ENCODE measurements around the gene SLC6A7.

The SLC6A7 gene

GRCh38 chr5:150209099-150209635 lies 19.3 kb downstream of the SLC6A7 start:
- ATAC-seq (ENCODE audit: low read depth) (peak; percentile 3; the same call in 2 of the 3 replicates), DNase-seq (ENCODE audit: low spot score) (no peak)
- no peak overlapping the region for H3K4me3 ChIP-seq (ENCODE audit: severe bottlenecking)
- peaks cover 13% of the 10 kb centered on the region for H3K4me1 ChIP-seq (ENCODE audit: insufficient read depth, poor library complexity, severe bottlenecking)
- no peaks in the 10 kb centered on the region for H3K36me3 ChIP-seq (ENCODE audit: low read depth)
- peak overlapping the region; percentile 47 for H3K27ac ChIP-seq (ENCODE audit: poor library complexity, severe bottlenecking)
- H3K27me3 ChIP-seq (ENCODE audit: insufficient read depth, poor library complexity, severe bottlenecking), result no peaks in the 10 kb centered on the region
- no peaks in the 10 kb centered on the region for H3K9me3 ChIP-seq (ENCODE audit: severe bottlenecking)
- no peak for TF ChIP-seq CTCF (IDR thresholded peaks at IDR 0.05; ENCODE audit: poor library complexity, severe bottlenecking)

GRCh38 chr5:150210644-150211043 lies 20.8 kb downstream of the SLC6A7 start:
- Histone ChIP-seq H3K36me3 (ENCODE audit: low read depth) (no peaks in the 10 kb centered on the region), H3K27ac (ENCODE audit: poor library complexity, severe bottlenecking) (no peak overlapping the region), H3K4me3 (ENCODE audit: severe bottlenecking) (no peak overlapping the region), H3K4me1 (ENCODE audit: insufficient read depth, poor library complexity, severe bottlenecking) (peaks cover 13% of the 10 kb centered on the region), H3K27me3 (ENCODE audit: insufficient read depth, poor library complexity, severe bottlenecking) (no peaks in the 10 kb centered on the region), H3K9me3 (ENCODE audit: severe bottlenecking) (no peaks in the 10 kb centered on the region)
- DNase-seq (ENCODE audit: low spot score) (no peak), ATAC-seq (ENCODE audit: low read depth) (no peak)
- TF ChIP-seq CTCF (IDR thresholded peaks at IDR 0.05; ENCODE audit: poor library complexity, severe bottlenecking), result no peak

- Histone ChIP-seq H3K36me3 (ENCODE audit: low read depth) (no peaks in the 10 kb centered on the region), H3K27ac (ENCODE audit: poor library complexity, severe bottlenecking) (no peak overlapping the region), H3K9me3 (ENCODE audit: severe bottlenecking) (no peaks in the 10 kb centered on the region), H3K4me3 (ENCODE audit: severe bottlenecking) (no peak overlapping the region), H3K4me1 (ENCODE audit: insufficient read depth, poor library complexity, severe bottlenecking) (peaks cover 13% of the 10 kb centered on the region), H3K27me3 (ENCODE audit: insufficient read depth, poor library complexity, severe bottlenecking) (no peaks in the 10 kb centered on the region)
- DNase-seq (ENCODE audit: low spot score) (no peak), ATAC-seq (ENCODE audit: low read depth) (no peak)
- TF ChIP-seq CTCF (IDR thresholded peaks at IDR 0.05; ENCODE audit: poor library complexity, severe bottlenecking), result no peak
These were observed 21.5 kb downstream of the SLC6A7 start for GRCh38 chr5:150211156-150212030.

- DNase-seq (ENCODE audit: low spot score), result no peak
- TF ChIP-seq CTCF (IDR thresholded peaks at IDR 0.05; ENCODE audit: poor library complexity, severe bottlenecking), result no peak
These were observed 23.7 kb downstream of the SLC6A7 start for GRCh38 chr5:150213530-150213929.

GRCh38 chr5:150214289-150214688 lies 24.4 kb downstream of the SLC6A7 start:
- Histone ChIP-seq H3K4me1 (ENCODE audit: insufficient read depth, poor library complexity, severe bottlenecking) (peaks cover 2% of the 10 kb centered on the region), H3K27ac (ENCODE audit: poor library complexity, severe bottlenecking) (no peak overlapping the region), H3K4me3 (ENCODE audit: severe bottlenecking) (no peak overlapping the region), H3K27me3 (ENCODE audit: insufficient read depth, poor library complexity, severe bottlenecking) (no peaks in the 10 kb centered on the region), H3K36me3 (ENCODE audit: low read depth) (no peaks in the 10 kb centered on the region), H3K9me3 (ENCODE audit: severe bottlenecking) (no peaks in the 10 kb centered on the region)
- no peak for ATAC-seq (ENCODE audit: low read depth)
- no peak for TF ChIP-seq CTCF (IDR thresholded peaks at IDR 0.05; ENCODE audit: poor library complexity, severe bottlenecking)
- no peak for DNase-seq (ENCODE audit: low spot score)

More at GRCh38 chr5:150213530-150213929, 23.7 kb downstream of the SLC6A7 start:
- Histone ChIP-seq H3K27ac (ENCODE audit: poor library complexity, severe bottlenecking) (no peak overlapping the region), H3K4me1 (ENCODE audit: insufficient read depth, poor library complexity, severe bottlenecking) (peaks cover 10% of the 10 kb centered on the region), H3K27me3 (ENCODE audit: insufficient read depth, poor library complexity, severe bottlenecking) (no peaks in the 10 kb centered on the region), H3K36me3 (ENCODE audit: low read depth) (no peaks in the 10 kb centered on the region), H3K4me3 (ENCODE audit: severe bottlenecking) (no peak overlapping the region), H3K9me3 (ENCODE audit: severe bottlenecking) (no peaks in the 10 kb centered on the region)
- ATAC-seq (ENCODE audit: low read depth), result no peak

Measured in RWPE2 (cell line).